SKM-1 treated with dmso at 0.1 percent for 144 hours (cell line): ENCODE results near the gene NDUFB10.
"Not testable (repeated sequence)": the region's sequence is repeated elsewhere in the genome, so short reads cannot be mapped to it uniquely, and the experiment has no call there.

Experiments used
- DNase-seq: peaks from one replicate; lab custom pipeline; 2025; ENCODE audit not compliant: unreplicated experiment; lab: John Stamatoyannopoulos, UW

The NDUFB10 gene

GRCh38 chr16:1923299-1924034 lies 35.9 kb upstream of the NDUFB10 start:
- DNase-seq: no peak

GRCh38 chr16:1924095-1924494 lies 35.2 kb upstream of the NDUFB10 start:
- no peak for DNase-seq

GRCh38 chr16:1926271-1926670 lies 33.1 kb upstream of the NDUFB10 start:
- no peak for DNase-seq

- DNase-seq: no peak
These were observed 30.2 kb upstream of the NDUFB10 start for GRCh38 chr16:1929105-1929504.

GRCh38 chr16:1929578-1930337 lies 29.6 kb upstream of the NDUFB10 start:
- DNase-seq: peak; percentile 89

GRCh38 chr16:1930338-1930720 lies 29.0 kb upstream of the NDUFB10 start:
- DNase-seq: no peak

GRCh38 chr16:1932050-1933028 lies 27.0 kb upstream of the NDUFB10 start:
- no peak for DNase-seq

- no peak for DNase-seq
These were observed 26.2 kb upstream of the NDUFB10 start for GRCh38 chr16:1933097-1933661.

- DNase-seq: no peak
These were observed 22.3 kb upstream of the NDUFB10 start for GRCh38 chr16:1936945-1937479.

GRCh38 chr16:1938316-1938715 lies 21.0 kb upstream of the NDUFB10 start:
- DNase-seq: peak; percentile 89

- DNase-seq: no peak
These were observed 20.4 kb upstream of the NDUFB10 start for GRCh38 chr16:1938910-1939309.

GRCh38 chr16:1939833-1940232 lies 19.5 kb upstream of the NDUFB10 start:
- not testable (repeated sequence) for DNase-seq

- DNase-seq: no peak
These were observed 18.8 kb upstream of the NDUFB10 start for GRCh38 chr16:1940273-1941161.

- DNase-seq: peak; percentile 46
These were observed 17.9 kb upstream of the NDUFB10 start for GRCh38 chr16:1941162-1942046.

GRCh38 chr16:1942047-1942809 lies 17.1 kb upstream of the NDUFB10 start:
- DNase-seq: peak; percentile 89

- DNase-seq: peak; percentile 99
These were observed 16.3 kb upstream of the NDUFB10 start, which contains the start of gene MSRB1 for GRCh38 chr16:1942810-1943726. Gene MSRB1, minus strand, starts transcription at chr16:1943199. Its CDS starts 43 bp downstream, at chr16:1943156.
